Mesendoderm (in vitro differentiated cells): Measurements from ENCODE around the gene TMCC2.
A peak's percentile ranks its signal among the peaks of the same experiment; 100 is the strongest.

ENCODE experiments used
- DNase-seq: peaks from one replicate; pipeline ENCODE4 v3.0.0; 2013
- H2AK5ac ChIP-seq: 2 replicates; pipeline ENCODE4 v1.6.1; 2013; ENCODE audit warnings: low read length, inconsistent platforms
- H2BK120ac ChIP-seq: 2 replicates; pipeline ENCODE4 v1.6.1; 2013; ENCODE audit warnings: low read depth, mild to moderate bottlenecking, low read length, moderate library complexity, mixed read lengths
- H2BK15ac ChIP-seq: replicated peaks from 2 replicates; pipeline ENCODE4 v1.6.1; 2013; ENCODE audit warnings: low read depth, mild to moderate bottlenecking, moderate library complexity
- H2BK5ac ChIP-seq: 2 replicates; pipeline ENCODE4 v1.6.1; 2013; ENCODE audit warnings: low read length, inconsistent platforms
- H3K18ac ChIP-seq: 2 replicates; pipeline ENCODE4 v1.6.1; 2013; ENCODE audit warnings: mild to moderate bottlenecking, low read length, mixed read lengths
- H3K23ac ChIP-seq: one replicate; pipeline ENCODE4 v1.6.1; 2013; ENCODE audit warnings: low read length
- H3K27ac ChIP-seq: 2 replicates; pipeline ENCODE4 v1.5.1; 2013; ENCODE audit warnings: low read depth, mild to moderate bottlenecking, inconsistent platforms, low read length, moderate library complexity
- H3K27me3 ChIP-seq: 2 replicates; pipeline ENCODE4 v1.6.1; 2013; ENCODE audit warnings: low read length, control low read depth, mild to moderate bottlenecking, inconsistent platforms; ENCODE audit not compliant: insufficient read depth, poor library complexity
- H3K36me3 ChIP-seq: 2 replicates; pipeline ENCODE4 v1.6.1; 2013; ENCODE audit warnings: low read length, inconsistent platforms; ENCODE audit not compliant: control insufficient read depth, insufficient read depth
- H3K4ac ChIP-seq: one replicate; pipeline ENCODE4 v1.6.1; 2013; ENCODE audit warnings: low read depth, mild to moderate bottlenecking, low read length, moderate library complexity
- H3K4me1 ChIP-seq: 2 replicates; pipeline ENCODE4 v1.6.1; 2013; ENCODE audit warnings: low read depth, low read length, inconsistent platforms; ENCODE audit not compliant: control insufficient read depth
- H3K4me2 ChIP-seq: 2 replicates; pipeline ENCODE4 v1.6.1; 2013; ENCODE audit warnings: low read length
- H3K4me3 ChIP-seq: 2 replicates; pipeline ENCODE4 v1.5.1; 2013; ENCODE audit warnings: mild to moderate bottlenecking, low read length
- H3K56ac ChIP-seq: one replicate; pipeline ENCODE4 v1.6.1; 2013; ENCODE audit warnings: low read length
- H3K79me1 ChIP-seq: 2 replicates; pipeline ENCODE4 v1.6.1; 2013; ENCODE audit warnings: low read length, inconsistent platforms
- H3K79me2 ChIP-seq: 2 replicates; pipeline ENCODE4 v1.6.1; 2013; ENCODE audit warnings: mild to moderate bottlenecking, low read length; ENCODE audit not compliant: control insufficient read depth, insufficient read depth
- H3K9ac ChIP-seq: 2 replicates; pipeline ENCODE4 v1.6.1; 2013; ENCODE audit warnings: low read length, inconsistent platforms
- H4K5ac ChIP-seq: one replicate; pipeline ENCODE4 v1.6.1; 2013; ENCODE audit warnings: low read length
- H4K8ac ChIP-seq: one replicate; pipeline ENCODE4 v1.6.1; 2013; ENCODE audit warnings: low read depth, mild to moderate bottlenecking, control low read depth, low read length, moderate library complexity
- WGBS: extraction: QIAGEN DNeasy Blood & Tissue Kit; methylation state at CpG from one replicate; pipeline ENCODE4 v1.1.7; 2013; ENCODE audit warnings: low lambda C conversion rate, missing lambda C conversion rate; ENCODE audit not compliant: insufficient coverage; ENCODE audit errors: extremely low coverage; 5-methylcytosine and 5-hydroxymethylcytosine counted together

Gene TMCC2

DNA sequence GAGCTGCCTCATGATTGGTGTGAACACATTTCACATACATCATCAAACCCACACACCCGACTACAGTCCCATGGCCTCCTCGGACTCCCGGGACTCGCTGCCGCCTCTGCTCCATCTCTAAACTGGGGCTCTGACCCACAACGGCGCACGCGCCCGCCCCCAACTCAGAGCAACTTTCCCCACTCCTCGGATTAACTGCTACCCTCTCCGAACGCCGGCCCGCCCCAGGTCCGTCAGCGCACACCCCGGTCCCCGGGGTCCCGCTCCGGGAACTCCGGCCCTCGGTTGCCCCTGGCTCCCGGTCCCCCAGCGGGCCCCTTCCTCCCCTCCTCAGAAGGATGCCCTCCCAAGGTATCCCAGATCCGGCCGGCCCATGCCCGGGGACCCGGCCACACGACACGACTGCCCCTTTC, 17.0 kb upstream of the TMCC2 start:
- no peak overlapping the region for H3K23ac ChIP-seq
- H3K79me1 ChIP-seq = peaks cover 4% of the 10 kb centered on the region
- no peak overlapping the region for H4K5ac ChIP-seq
- peak overlapping the region; percentile 33 for H3K18ac ChIP-seq
- H3K36me3 ChIP-seq = no peaks in the 10 kb centered on the region
- peak overlapping the region; percentile 99 for H3K56ac ChIP-seq
- H3K4ac ChIP-seq = no peak overlapping the region
- DNase-seq = no peak
- no peak overlapping the region for H4K8ac ChIP-seq
- no peaks in the 10 kb centered on the region for H3K27me3 ChIP-seq
- H3K4me1 ChIP-seq = no peaks in the 10 kb centered on the region
- H3K4me3 ChIP-seq = peak overlapping the region; percentile 96
- H3K27ac ChIP-seq = peak overlapping the region; percentile 73
- WGBS = no CpG with 5 or more reads among the region's 31 CpGs
- H2BK120ac ChIP-seq = no peak overlapping the region
- no peak overlapping the region for H2BK15ac ChIP-seq
- peak overlapping the region; percentile 76 for H2BK5ac ChIP-seq
- peak overlapping the region; percentile 98 for H3K4me2 ChIP-seq
- H3K79me2 ChIP-seq = peaks cover 4% of the 10 kb centered on the region
- H3K9ac ChIP-seq = peak overlapping the region; percentile 97
- H2AK5ac ChIP-seq = no peak overlapping the region

DNA sequence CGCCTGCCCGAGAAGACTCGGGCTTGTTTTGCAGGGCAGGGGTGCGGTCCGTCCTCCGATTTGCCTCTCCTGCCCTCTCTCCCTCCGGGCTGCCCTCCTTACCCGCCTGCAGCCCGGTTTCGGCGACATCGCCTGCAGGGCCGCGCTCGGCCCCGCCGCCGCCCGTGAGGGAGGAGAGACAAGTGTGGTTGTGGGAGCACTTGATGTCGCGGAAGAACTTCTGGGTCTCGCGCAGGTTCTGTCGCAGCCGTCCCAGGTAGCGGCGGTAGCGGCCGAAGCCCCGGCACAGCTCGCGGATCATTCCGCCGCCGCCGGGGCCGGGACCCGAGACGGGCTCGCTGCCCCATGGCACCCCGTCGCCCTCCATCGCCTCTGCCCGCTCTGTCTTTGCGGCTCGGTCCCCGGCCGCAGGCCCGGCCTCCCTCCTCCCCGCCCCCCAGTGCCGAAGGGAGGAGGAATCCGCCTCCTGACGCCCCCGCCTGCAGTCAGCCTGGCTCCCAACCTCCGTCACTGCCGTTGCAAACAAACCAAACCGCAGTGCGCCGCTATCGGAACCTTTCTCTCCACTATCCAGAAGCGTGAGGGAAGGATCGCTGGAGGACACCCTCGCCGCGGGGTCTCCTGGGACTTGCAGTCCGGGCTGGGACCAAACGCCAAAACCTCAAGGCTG, 16.4 kb upstream of the TMCC2 start, which contains the start of gene DSTYK:
Gene DSTYK (minus strand): TSS at position 534 of the 670 bp plus-strand sequence. CDS start 167 bp downstream, at position 367.
- WGBS = no CpG with 5 or more reads among the region's 67 CpGs
- Histone ChIP-seq H3K36me3 (no peaks in the 10 kb centered on the region), H3K27ac (peak within 1 kb of the TSS; percentile 73), H4K8ac (peak within 1 kb of the TSS; percentile 77), H3K4me1 (no peaks in the 10 kb centered on the region), H3K79me1 (peaks cover 4% of the 10 kb centered on the region), H2BK15ac (no peak within 1 kb of the TSS), H2BK120ac (no peak within 1 kb of the TSS), H3K56ac (peak within 1 kb of the TSS; percentile 99), H3K18ac (peak within 1 kb of the TSS; percentile 33), H4K5ac (no peak within 1 kb of the TSS), H2AK5ac (no peak within 1 kb of the TSS), H3K27me3 (no peaks in the 10 kb centered on the region), H3K79me2 (peaks cover 4% of the 10 kb centered on the region), H2BK5ac (peak within 1 kb of the TSS; percentile 76), H3K23ac (no peak within 1 kb of the TSS), H3K9ac (peak within 1 kb of the TSS; percentile 97), H3K4me3 (peak within 1 kb of the TSS; percentile 96), H3K4ac (no peak within 1 kb of the TSS), H3K4me2 (peak within 1 kb of the TSS; percentile 98)
- peak; percentile 98 for DNase-seq

DNA sequence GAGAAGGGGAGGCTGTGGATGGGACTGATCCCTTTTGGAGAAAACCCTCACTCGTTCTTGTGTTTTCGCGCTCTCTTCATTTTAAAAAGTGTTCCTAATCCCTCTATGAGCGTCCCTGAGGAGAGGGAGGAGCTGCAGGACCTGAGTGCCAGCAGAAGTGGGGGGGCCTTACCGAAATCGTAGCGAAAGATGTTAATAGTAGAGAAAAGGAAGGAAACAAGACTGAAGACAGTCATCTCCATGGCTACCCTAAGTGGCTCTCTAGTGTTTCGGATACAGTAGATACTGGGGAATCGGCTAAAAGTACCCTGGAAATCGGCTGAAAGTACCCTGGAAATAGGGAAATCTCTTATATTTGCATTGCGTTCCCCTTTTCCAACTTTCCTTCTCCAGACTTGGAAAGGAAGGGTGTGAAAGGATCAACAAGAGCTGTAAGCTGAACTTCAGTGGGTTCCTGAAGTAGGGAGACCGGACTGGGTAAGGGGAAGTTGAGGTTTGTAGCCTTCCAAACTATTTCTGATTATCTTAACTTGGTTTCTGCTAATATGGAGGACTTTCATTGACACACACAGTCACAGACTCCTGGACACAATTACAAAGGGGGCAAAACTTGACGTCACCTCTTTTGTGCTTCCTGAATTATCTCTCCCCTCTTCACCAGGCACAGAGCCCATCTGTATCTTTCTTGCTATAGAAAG, 15.8 kb upstream of the TMCC2 start:
- Histone ChIP-seq H3K4me3 (no peak overlapping the region), H3K4me1 (no peaks in the 10 kb centered on the region), H2BK120ac (no peak overlapping the region), H3K56ac (peak overlapping the region; percentile 52), H3K79me2 (peaks cover 4% of the 10 kb centered on the region), H2AK5ac (no peak overlapping the region), H4K5ac (no peak overlapping the region), H3K4ac (no peak overlapping the region), H3K9ac (no peak overlapping the region), H3K36me3 (no peaks in the 10 kb centered on the region), H3K4me2 (peak overlapping the region; percentile 23), H3K18ac (no peak overlapping the region), H3K79me1 (peaks cover 4% of the 10 kb centered on the region), H3K27ac (no peak overlapping the region), H3K27me3 (no peaks in the 10 kb centered on the region), H2BK15ac (no peak overlapping the region), H4K8ac (peak overlapping the region; percentile 77), H2BK5ac (no peak overlapping the region), H3K23ac (no peak overlapping the region)
- DNase-seq = no peak
- WGBS = no CpG with 5 or more reads among the region's 13 CpGs

DNA sequence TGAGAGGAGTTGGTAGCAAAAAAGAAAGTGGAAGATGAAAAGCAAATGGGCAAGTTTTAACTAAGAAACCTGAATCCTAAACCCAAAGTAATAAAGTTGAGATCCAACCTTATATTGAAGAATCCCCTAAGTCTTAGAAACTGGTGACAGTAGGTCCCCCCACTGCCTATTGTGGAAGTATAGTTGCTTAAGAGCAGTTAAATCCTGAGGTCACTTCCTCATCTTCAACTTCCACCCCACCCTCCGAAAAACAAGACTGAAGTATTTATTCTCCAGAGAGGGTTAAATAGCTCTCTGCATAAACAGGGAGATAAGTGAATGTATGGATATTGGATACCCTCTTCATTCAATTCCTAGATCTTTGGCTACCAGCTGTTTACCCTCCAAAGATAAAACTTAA, 13.0 kb upstream of the TMCC2 start:
- Histone ChIP-seq H4K5ac (no peak overlapping the region), H3K4me3 (no peak overlapping the region), H3K9ac (no peak overlapping the region), H3K56ac (no peak overlapping the region), H3K4ac (no peak overlapping the region), H2BK5ac (no peak overlapping the region), H3K27me3 (no peaks in the 10 kb centered on the region), H3K23ac (no peak overlapping the region), H3K36me3 (no peaks in the 10 kb centered on the region), H4K8ac (no peak overlapping the region), H3K79me1 (peaks cover 2% of the 10 kb centered on the region), H2BK120ac (no peak overlapping the region), H3K4me2 (no peak overlapping the region), H3K4me1 (no peaks in the 10 kb centered on the region), H3K18ac (no peak overlapping the region), H2BK15ac (no peak overlapping the region), H3K27ac (no peak overlapping the region), H2AK5ac (no peak overlapping the region), H3K79me2 (no peaks in the 10 kb centered on the region)
- no CpG with 5 or more reads among the region's 1 CpG for WGBS
- no peak for DNase-seq

DNA sequence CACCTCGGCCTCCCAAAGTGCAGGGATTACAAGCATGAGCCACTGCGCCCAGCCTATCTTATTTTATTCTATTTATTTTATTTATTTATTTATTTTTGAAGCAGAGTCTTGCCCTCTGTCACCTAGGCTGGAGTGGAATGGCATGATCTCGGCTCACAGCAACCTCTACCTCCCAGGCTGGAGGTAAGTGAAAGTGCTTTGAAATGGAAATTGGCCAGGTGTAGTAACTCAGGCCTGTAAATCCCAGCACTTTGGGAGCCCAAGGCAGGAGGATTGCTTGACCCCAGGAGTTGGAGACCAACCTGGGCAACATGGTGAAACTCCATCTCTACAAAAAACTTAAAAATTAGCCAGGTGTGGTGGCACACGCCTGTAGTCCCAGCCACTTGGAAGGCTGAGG, 11.2 kb upstream of the TMCC2 start:
- Histone ChIP-seq H3K4me2 (no peak overlapping the region), H3K4me3 (no peak overlapping the region), H3K23ac (no peak overlapping the region), H2AK5ac (no peak overlapping the region), H3K79me1 (no peaks in the 10 kb centered on the region), H3K56ac (no peak overlapping the region), H4K8ac (no peak overlapping the region), H3K18ac (no peak overlapping the region), H2BK120ac (no peak overlapping the region), H2BK5ac (no peak overlapping the region), H3K4ac (no peak overlapping the region), H3K27ac (no peak overlapping the region), H3K4me1 (no peaks in the 10 kb centered on the region), H3K79me2 (no peaks in the 10 kb centered on the region), H3K27me3 (no peaks in the 10 kb centered on the region), H3K9ac (no peak overlapping the region), H3K36me3 (no peaks in the 10 kb centered on the region), H2BK15ac (no peak overlapping the region), H4K5ac (no peak overlapping the region)
- DNase-seq = no peak
- no CpG with 5 or more reads among the region's 4 CpGs for WGBS
